ENCODE data around the gene ATP10A. TPM values are rescaled to one million over a fixed set of nuclear protein-coding genes. Genes with fewer than 3 reads are reported as not detected.
A peak's percentile ranks its signal among the peaks of the same experiment; 100 is the strongest.

The ATP10A gene
- total and polyA plus RNA-seq, 11 donors, result 0.53 to 3.3 (median 1.0) TPM

- H3K9me3 ChIP-seq, result no peaks in the 10 kb centered on the region
- no peak for TF ChIP-seq POLR2A (IDR thresholded peaks at IDR 0.05)
- TF ChIP-seq, protein P1, sequence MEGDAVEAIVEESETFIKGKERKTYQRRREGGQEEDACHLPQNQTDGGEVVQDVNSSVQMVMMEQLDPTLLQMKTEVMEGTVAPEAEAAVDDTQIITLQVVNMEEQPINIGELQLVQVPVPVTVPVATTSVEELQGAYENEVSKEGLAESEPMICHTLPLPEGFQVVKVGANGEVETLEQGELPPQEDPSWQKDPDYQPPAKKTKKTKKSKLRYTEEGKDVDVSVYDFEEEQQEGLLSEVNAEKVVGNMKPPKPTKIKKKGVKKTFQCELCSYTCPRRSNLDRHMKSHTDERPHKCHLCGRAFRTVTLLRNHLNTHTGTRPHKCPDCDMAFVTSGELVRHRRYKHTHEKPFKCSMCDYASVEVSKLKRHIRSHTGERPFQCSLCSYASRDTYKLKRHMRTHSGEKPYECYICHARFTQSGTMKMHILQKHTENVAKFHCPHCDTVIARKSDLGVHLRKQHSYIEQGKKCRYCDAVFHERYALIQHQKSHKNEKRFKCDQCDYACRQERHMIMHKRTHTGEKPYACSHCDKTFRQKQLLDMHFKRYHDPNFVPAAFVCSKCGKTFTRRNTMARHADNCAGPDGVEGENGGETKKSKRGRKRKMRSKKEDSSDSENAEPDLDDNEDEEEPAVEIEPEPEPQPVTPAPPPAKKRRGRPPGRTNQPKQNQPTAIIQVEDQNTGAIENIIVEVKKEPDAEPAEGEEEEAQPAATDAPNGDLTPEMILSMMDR (IDR thresholded peaks at IDR 0.05), result no peak
- intact Hi-C loops (cut with DNase I), result no loop called here
- no peak overlapping the region for H3K4me3 ChIP-seq
- no peaks in the 10 kb centered on the region for H3K36me3 ChIP-seq
- no peak for ATAC-seq
- H3K27ac ChIP-seq, result no peak overlapping the region
- WGBS, 4 donors, result 67 to 73% (median 70%) methylated on average over 1 of the region's 1 CpG
- DNase-seq, result no peak
- H3K4me1 ChIP-seq, result peaks cover 0 to 18% (median 9%) of the 10 kb centered on the region in 12 donors
- no peaks in the 10 kb centered on the region for H3K27me3 ChIP-seq
Measured at GRCh38 chr15:25771338-25771706, 91.8 kb downstream of the ATP10A start.

GRCh38 chr15:25770618-25771337, 92.3 kb downstream of the ATP10A start:
- WGBS, 4 donors, result 82 to 88% (median 85%) methylated on average over 12 to 14 of the region's 14 CpGs
- Histone ChIP-seq H3K9me3 (no peaks in the 10 kb centered on the region), H3K4me3 (no peak overlapping the region), H3K27me3 (no peaks in the 10 kb centered on the region), H3K4me1 (peaks cover 0 to 17% (median 7%) of the 10 kb centered on the region in 12 donors), H3K27ac (no peak overlapping the region), H3K36me3 (no peaks in the 10 kb centered on the region)
- intact Hi-C loops (cut with DNase I), result no loop called here
- DNase-seq (no peak), ATAC-seq (no peak)
- TF ChIP-seq, protein P1 (IDR thresholded peaks at IDR 0.05), result no peak
- no peak for TF ChIP-seq POLR2A (IDR thresholded peaks at IDR 0.05)

- no peak overlapping the region for H3K4me3 ChIP-seq
- TF ChIP-seq, protein P1 (IDR thresholded peaks at IDR 0.05), result no peak
- no peak for TF ChIP-seq POLR2A (IDR thresholded peaks at IDR 0.05)
- H3K36me3 ChIP-seq, result no peaks in the 10 kb centered on the region
- DNase-seq (no peak), ATAC-seq (peak in 1 of 4 donors; percentile 26)
- H3K9me3 ChIP-seq, result no peaks in the 10 kb centered on the region
- H3K27me3 ChIP-seq, result no peaks in the 10 kb centered on the region
- H3K4me1 ChIP-seq, result peaks cover 0 to 11% (median 2%) of the 10 kb centered on the region in 12 donors
- 92 to 95% (median 94%) methylated on average over 14 of the region's 14 CpGs for WGBS, 4 donors
- no peak overlapping the region for H3K27ac ChIP-seq
- intact Hi-C loops (cut with DNase I), result no loop called here
Measured at GRCh38 chr15:25770031-25770430, 93.1 kb downstream of the ATP10A start.

- DNase-seq, result no peak
- no peaks in the 10 kb centered on the region for H3K36me3 ChIP-seq
- H3K27ac ChIP-seq, result no peak overlapping the region
- no peak overlapping the region for H3K4me3 ChIP-seq
- WGBS, 4 donors, result 94 to 97% (median 97%) methylated on average over 1 of the region's 1 CpG
- no peaks in the 10 kb centered on the region for H3K9me3 ChIP-seq
- peaks cover 0 to 4% (median 0%) of the 10 kb centered on the region in 12 donors for H3K4me1 ChIP-seq
- TF ChIP-seq, protein P1 (IDR thresholded peaks at IDR 0.05), result no peak
- no peak for TF ChIP-seq POLR2A (IDR thresholded peaks at IDR 0.05)
- H3K27me3 ChIP-seq, result no peaks in the 10 kb centered on the region
- intact Hi-C loops (cut with DNase I), result no loop called here
- ATAC-seq, result no peak
Measured at GRCh38 chr15:25768271-25768670, 94.9 kb downstream of the ATP10A start.

Data from heart left ventricle (tissue), 16 donors.